A673 (cell line): ENCODE measurements around the gene LAIR1. TPM values are rescaled to one million over a fixed set of nuclear protein-coding genes. Genes with fewer than 3 reads are reported as not detected.
"Not testable (repeated sequence)": the region's sequence is repeated elsewhere in the genome, so short reads cannot be mapped to it uniquely, and the experiment has no call there.

Source experiments
- BruUV-seq: library from RNA; stranded (reverse); fragments of 400-500 nt; replicated peaks from 2 replicates; lab custom pipeline; 2021; lab: Mats Ljungman, UMichigan
- CTCF ChIA-PET: fragments of 300-600 bp; sonication (Branson Sonifier 250); formaldehyde crosslinking; loops from one replicate; lab custom pipeline; 2022; ENCODE audit warnings: antibody characterized with exemption; lab: Charles Lee
- POLR2A ChIA-PET: fragments of 300-600 bp; sonication (Branson Sonifier 250); formaldehyde crosslinking; loops from one replicate; lab custom pipeline; 2022; ENCODE audit warnings: antibody characterized with exemption; ENCODE audit not compliant: low non-redundant PET; lab: Charles Lee
- DNase-seq: peaks from one replicate; pipeline ENCODE4 v3.0.0-alpha.2; 2015; ENCODE audit warnings: low spot score
- H3K27ac ChIP-seq: fragments of 200-600 bp; sonication (generic); 2 replicates; pipeline ENCODE4 v1.5.1; 2016; ENCODE audit warnings: mixed run types, low read depth, mild to moderate bottlenecking, mixed read lengths, antibody characterized with exemption, low read length; ENCODE audit not compliant: poor library complexity, severe bottlenecking
- H3K27me3 ChIP-seq: fragments of 200-600 bp; sonication (generic); replicated peaks from 2 replicates; pipeline ENCODE4 v1.6.1; 2017; ENCODE audit warnings: mixed run types, low read depth, mild to moderate bottlenecking, mixed read lengths, antibody characterized with exemption, low read length; ENCODE audit not compliant: insufficient read depth, poor library complexity
- H3K36me3 ChIP-seq: fragments of 200-600 bp; sonication (generic); 2 replicates; pipeline ENCODE4 v1.6.1; 2016; ENCODE audit warnings: mixed run types, mild to moderate bottlenecking, mixed read lengths, antibody characterized with exemption, low read length; ENCODE audit not compliant: insufficient read depth, poor library complexity, severe bottlenecking
- H3K4me1 ChIP-seq: fragments of 200-600 bp; sonication (generic); 2 replicates; pipeline ENCODE4 v1.6.1; 2017; ENCODE audit warnings: mixed run types, mild to moderate bottlenecking, mixed read lengths, antibody characterized with exemption, low read length; ENCODE audit not compliant: insufficient read depth, poor library complexity, severe bottlenecking
- H3K4me3 ChIP-seq: fragments of 200-600 bp; sonication (generic); 2 replicates; pipeline ENCODE4 v1.5.1; 2016; ENCODE audit warnings: low read depth, mixed run types, mild to moderate bottlenecking, mixed read lengths, low read length; ENCODE audit not compliant: poor library complexity, severe bottlenecking
- H3K9me3 ChIP-seq: fragments of 200-600 bp; sonication (generic); 2 replicates; pipeline ENCODE4 v1.6.1; 2016; ENCODE audit warnings: mixed run types, low read depth, mild to moderate bottlenecking, mixed read lengths, antibody characterized with exemption, low read length; ENCODE audit not compliant: poor library complexity, severe bottlenecking
- EZH2 ChIP-seq: fragments of 200-600 bp; sonication (generic); IDR thresholded peaks from 2 replicates; pipeline ENCODE4 v1.6.1; 2017; ENCODE audit warnings: borderline replicate concordance, low read depth, mild to moderate bottlenecking, mixed read lengths, antibody characterized with exemption, low read length; ENCODE audit not compliant: poor library complexity, severe bottlenecking
- intact Hi-C: fragments of 100-400 bp; cut with micrococcal nuclease; formaldehyde crosslinking; loops from one replicate; pipeline ENCODE4 v1.10.0; 2022; ENCODE audit not compliant: unreplicated experiment
- total RNA-seq: library from RNA; stranded (reverse); gene quantifications from 2 replicates; pipeline ENCODE4 v1.2.3, GENCODE V29; 2021
- TF ChIP-seq, protein P1 (sequence below): fragments of 300-800, 200-600 bp; sonication (generic); conservative IDR thresholded peaks from 2 replicates; pipeline ENCODE4 v1.5.1; 2017; ENCODE audit warnings: low read depth, mild to moderate bottlenecking, antibody characterized with exemption, low read length, moderate library complexity, mixed read lengths

Gene LAIR1
- total RNA-seq, 1 experiment from 2014 or later, result not detected

DNA sequence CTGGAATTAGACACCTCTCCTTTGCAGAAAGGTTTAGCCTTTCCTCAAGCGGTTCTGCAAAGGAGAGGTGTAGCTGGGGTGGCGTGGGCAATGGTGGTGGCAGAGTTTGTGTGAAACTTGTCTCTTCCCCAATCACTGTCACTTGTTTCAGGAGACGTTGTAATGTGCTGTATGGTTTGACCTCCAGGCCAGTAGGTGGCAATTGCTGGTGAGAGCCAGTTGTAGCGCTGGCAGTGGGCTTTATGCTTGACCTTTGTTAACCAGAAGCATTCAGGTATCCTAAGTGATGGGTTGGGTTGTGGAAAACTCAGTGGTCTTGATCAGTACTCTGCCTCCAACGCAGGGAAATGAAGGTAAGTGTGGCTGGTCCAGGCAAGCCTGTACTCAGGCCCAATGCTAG is 39.1 kb downstream of the LAIR1 start:
- TF ChIP-seq, protein P1, sequence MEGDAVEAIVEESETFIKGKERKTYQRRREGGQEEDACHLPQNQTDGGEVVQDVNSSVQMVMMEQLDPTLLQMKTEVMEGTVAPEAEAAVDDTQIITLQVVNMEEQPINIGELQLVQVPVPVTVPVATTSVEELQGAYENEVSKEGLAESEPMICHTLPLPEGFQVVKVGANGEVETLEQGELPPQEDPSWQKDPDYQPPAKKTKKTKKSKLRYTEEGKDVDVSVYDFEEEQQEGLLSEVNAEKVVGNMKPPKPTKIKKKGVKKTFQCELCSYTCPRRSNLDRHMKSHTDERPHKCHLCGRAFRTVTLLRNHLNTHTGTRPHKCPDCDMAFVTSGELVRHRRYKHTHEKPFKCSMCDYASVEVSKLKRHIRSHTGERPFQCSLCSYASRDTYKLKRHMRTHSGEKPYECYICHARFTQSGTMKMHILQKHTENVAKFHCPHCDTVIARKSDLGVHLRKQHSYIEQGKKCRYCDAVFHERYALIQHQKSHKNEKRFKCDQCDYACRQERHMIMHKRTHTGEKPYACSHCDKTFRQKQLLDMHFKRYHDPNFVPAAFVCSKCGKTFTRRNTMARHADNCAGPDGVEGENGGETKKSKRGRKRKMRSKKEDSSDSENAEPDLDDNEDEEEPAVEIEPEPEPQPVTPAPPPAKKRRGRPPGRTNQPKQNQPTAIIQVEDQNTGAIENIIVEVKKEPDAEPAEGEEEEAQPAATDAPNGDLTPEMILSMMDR, result no peak
- TF ChIP-seq EZH2, result no peak
- DNase-seq, result no peak
- Histone ChIP-seq H3K27me3 (peaks cover 5% of the 10 kb centered on the region), H3K4me3 (no peak overlapping the region), H3K36me3 (no peaks in the 10 kb centered on the region), H3K4me1 (no peaks in the 10 kb centered on the region), H3K27ac (no peak overlapping the region), H3K9me3 (no peaks in the 10 kb centered on the region)
- no TSS peak for BruUV-seq
- intact Hi-C loops, result loop anchor here (1.0 kb wide), 1 partner anchor 66 kb away; no protein-coding TSS in a partner anchor
- ChIA-PET POLR2A (no interaction called here), CTCF (interaction anchor here (1.1 kb wide), 1 partner anchor 9 kb away, joined by 9 read pairs; no protein-coding TSS in a partner anchor)

DNA sequence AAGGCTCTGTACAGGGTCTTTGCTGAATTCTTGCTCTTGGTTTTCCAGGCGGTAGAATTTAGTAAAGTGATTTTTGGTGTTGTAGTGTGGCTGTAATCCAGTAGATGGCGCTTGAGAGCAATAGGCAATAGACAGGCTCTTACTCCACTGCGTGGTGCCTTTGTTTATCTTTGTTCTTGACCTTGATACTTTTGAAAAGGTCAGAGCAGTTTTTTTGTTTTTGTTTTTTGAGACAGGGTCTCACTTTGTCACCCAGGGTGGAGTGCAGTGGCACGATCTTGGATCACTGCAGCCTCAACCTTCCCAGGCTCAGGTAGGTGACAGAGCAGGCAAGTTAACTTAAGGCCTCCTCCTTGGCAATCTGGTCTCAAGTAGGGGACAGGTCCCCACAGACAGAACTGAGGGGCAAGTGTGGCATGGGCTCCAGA is 39.5 kb downstream of the LAIR1 start:
- TF ChIP-seq EZH2, result no peak
- TF ChIP-seq, protein P1, result peak; percentile 87
- POLR2A ChIA-PET, result no interaction called here
- peak; percentile 52 for DNase-seq

DNA sequence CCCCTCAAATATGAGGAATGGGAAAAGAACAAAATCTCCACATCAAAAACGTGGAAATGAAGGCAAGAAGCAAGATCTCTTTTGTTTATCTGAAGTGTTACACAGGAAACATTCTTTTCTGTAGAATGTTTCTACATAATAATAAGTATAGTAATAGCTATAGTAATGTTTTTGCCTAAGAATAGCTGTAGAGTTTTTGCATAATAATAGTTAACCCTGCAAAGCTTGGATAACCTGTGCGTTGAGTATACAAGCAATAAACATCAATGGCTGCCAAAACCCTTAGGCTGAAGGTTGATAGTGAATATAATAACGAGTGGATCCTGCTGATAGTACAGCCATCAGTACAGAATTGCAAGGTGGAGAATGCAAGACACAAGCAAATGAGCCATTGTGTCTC is 40.7 kb downstream of the LAIR1 start:
- H3K4me3 ChIP-seq, result no peak overlapping the region
- H3K9me3 ChIP-seq, result no peaks in the 10 kb centered on the region
- H3K36me3 ChIP-seq, result no peaks in the 10 kb centered on the region
- BruUV-seq, result no TSS peak
- H3K27me3 ChIP-seq, result peaks cover 21% of the 10 kb centered on the region
- H3K27ac ChIP-seq, result no peak overlapping the region
- TF ChIP-seq, protein P1, result no peak
- no peak for TF ChIP-seq EZH2
- ChIA-PET POLR2A (no interaction called here), CTCF (no interaction called here)
- intact Hi-C loops, result no loop called here
- H3K4me1 ChIP-seq, result no peaks in the 10 kb centered on the region
- no peak for DNase-seq

More for the DNA sequence above, 39.5 kb downstream of the LAIR1 start:
- H3K27ac ChIP-seq, result no peak overlapping the region
- BruUV-seq, result no TSS peak
- H3K36me3 ChIP-seq, result no peaks in the 10 kb centered on the region
- CTCF ChIA-PET, result interaction anchor here (0.6 to 1.1 kb wide), 2 partner anchors 8 to 61 kb away, joined by 3 to 9 read pairs; no protein-coding TSS in a partner anchor
- H3K9me3 ChIP-seq, result no peaks in the 10 kb centered on the region
- no peaks in the 10 kb centered on the region for H3K4me1 ChIP-seq
- peaks cover 10% of the 10 kb centered on the region for H3K27me3 ChIP-seq
- no peak overlapping the region for H3K4me3 ChIP-seq
- intact Hi-C loops, result loop anchor here (1.0 kb wide), 1 partner anchor 66 kb away; no protein-coding TSS in a partner anchor

DNA sequence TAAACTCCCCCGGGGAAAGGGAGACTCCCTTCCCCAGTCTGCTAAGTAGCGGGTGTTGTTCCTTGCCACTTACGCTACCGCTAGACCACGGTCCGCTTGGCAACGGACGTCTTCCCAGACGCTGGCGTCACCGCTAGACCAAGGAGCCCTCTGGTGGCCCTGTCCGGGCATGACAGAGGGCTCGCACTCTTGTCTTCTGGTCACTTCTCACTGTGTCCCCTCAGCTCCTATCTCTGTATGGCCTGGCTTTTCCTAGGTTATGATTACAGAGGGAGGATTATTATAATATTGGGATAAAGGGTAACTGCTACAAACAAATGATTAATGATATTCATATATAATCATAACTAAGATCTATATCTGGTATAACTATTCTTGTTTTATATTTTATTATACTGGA is 41.8 kb downstream of the LAIR1 start:
- H3K27ac ChIP-seq, H3K9me3 ChIP-seq, DNase-seq, H3K4me3 ChIP-seq, BruUV-seq, H3K36me3 ChIP-seq, H3K4me1 ChIP-seq, intact Hi-C loops, POLR2A ChIA-PET: not testable (repeated sequence)
- H3K27me3 ChIP-seq, result peaks cover 30% of the 10 kb centered on the region
- CTCF ChIA-PET, result interaction anchor here (0.6 kb wide), 1 partner anchor 69 kb away, joined by 10 read pairs; no protein-coding TSS in a partner anchor

DNA sequence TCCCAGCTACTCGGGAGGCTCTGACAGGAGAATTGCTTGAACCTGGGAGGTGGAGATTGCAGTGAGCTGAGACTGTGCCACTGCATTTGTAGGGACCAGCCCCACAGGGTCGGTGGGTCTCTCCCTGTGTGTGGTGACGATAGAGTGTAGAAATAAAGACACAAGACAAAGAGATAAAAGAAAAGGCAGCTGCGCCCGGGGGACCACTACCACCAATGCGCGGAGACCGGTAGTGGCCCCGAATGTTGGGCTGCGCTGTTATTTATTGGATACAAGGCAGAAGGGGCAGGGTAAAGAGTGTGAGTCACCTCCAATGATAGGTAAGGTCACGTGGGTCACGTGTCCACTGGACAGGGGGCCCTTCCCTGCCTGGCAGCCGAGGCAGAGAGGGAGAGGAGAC is 42.4 kb downstream of the LAIR1 start:
- H3K4me3 ChIP-seq, BruUV-seq, H3K9me3 ChIP-seq, DNase-seq, intact Hi-C loops, H3K4me1 ChIP-seq, H3K36me3 ChIP-seq, POLR2A ChIA-PET, H3K27ac ChIP-seq: not testable (repeated sequence)
- peaks cover 36% of the 10 kb centered on the region for H3K27me3 ChIP-seq
- CTCF ChIA-PET, result interaction anchor here (0.6 kb wide), 1 partner anchor 19 kb away, joined by 4 read pairs; no protein-coding TSS in a partner anchor
